Stimulated activated CD4-positive, alpha-beta T cell treated with anti-CD3 and anti-CD28 coated beads, Interleukin-1b, Interleukin-23, amount 100 ng/mL, for 1 hour (primary cell): Measurements from ENCODE around the gene BIN1.

Experiments
- DNase-seq, 2 donors: peaks; one replicate each; pipeline ENCODE4 v3.0.0-alpha.2; 2020; ENCODE audit warnings: low read depth in 2 of 2

Gene BIN1

GRCh38 chr2:127059559-127059958 lies 47.4 kb downstream of the BIN1 start:
- DNase-seq = no peak

- no peak for DNase-seq
Observed at GRCh38 chr2:127058954-127059252, 48.1 kb downstream of the BIN1 start.

- DNase-seq = no peak
Observed at GRCh38 chr2:127058246-127058953, 48.6 kb downstream of the BIN1 start.

- DNase-seq = no peak
Observed at GRCh38 chr2:127057371-127058245, 49.3 kb downstream of the BIN1 start.

GRCh38 chr2:127056631-127057370 lies 50.2 kb downstream of the BIN1 start:
- no peak for DNase-seq

DNA sequence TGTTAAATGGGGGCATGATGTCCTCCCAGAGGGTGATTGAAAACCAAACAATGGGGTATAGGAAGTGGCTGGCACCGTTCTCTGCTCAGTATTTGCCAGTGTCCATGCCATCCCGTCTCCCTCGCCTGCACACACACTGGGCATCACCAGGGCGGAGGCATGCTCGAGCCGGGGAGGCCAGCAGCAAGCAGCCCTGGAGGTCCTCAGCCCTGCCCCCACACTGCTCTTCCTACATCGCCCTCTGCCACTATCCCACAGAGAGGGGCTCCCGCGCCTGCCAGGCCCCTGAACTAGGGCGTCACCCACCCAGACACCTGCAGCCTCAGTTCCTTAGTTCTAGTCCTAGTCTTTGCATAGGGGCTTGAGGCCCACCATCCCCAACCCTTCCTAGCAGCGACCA lies 50.9 kb downstream of the BIN1 start:
- DNase-seq = no peak

DNA sequence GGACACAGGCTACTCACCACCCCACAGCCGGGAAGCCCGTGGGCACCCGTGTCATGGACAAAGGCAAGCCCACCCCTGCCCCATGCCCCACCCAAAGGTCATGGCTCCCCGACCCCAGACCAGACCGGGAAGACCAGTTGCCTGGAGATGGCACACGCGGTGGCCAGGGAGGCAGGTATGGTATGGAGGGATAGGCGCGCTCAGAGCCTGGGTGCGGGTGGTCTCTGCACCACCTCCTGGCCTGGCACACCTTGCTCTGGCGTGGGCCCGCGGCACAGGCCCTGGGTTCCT lies 51.2 kb downstream of the BIN1 start:
- DNase-seq = no peak

- no peak for DNase-seq
Observed at GRCh38 chr2:127054996-127055785, 51.8 kb downstream of the BIN1 start.

GRCh38 chr2:127054604-127054930 lies 52.4 kb downstream of the BIN1 start:
- no peak for DNase-seq

DNA sequence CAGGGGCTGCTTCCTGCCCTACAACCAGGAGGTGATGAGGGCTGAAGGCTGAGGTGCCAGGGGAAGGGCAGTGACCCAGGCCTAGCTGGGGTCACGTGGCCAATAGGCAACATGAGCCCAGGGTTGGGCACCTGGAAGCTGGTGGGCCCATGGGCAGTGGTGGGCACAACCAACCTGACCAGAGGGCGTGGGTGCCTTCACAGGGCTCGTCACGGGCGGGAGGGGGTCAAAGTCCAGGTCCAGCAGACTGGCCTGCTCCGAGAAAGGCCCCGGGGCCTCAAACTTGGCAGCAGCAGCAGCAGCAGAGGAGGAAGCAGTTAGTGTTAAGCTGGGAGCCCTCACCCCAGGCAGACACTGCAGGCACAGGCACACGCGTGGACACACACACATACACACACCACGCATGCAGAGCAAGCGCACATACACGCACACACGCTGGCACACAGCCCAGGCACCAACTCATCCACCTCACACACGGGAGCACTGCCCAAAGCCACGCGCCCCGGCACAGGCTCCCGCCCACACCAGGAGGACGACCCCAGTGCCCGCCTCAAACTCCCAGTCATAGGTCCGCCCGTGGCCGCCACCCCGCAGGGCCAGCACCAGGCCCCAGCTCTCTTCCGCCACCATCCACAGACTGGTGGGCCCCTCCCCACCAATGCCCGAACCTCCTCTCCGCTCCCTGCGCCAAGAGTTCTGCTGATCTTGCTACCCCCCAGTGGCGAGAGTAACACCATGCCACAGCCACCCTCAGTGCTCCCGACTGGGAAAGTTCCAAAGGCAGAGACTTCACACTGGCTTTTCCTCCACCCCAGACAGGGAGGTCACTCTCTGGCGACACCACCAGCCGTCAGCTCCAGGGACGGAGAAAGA lies 53.0 kb downstream of the BIN1 start:
- no peak for DNase-seq

DNA sequence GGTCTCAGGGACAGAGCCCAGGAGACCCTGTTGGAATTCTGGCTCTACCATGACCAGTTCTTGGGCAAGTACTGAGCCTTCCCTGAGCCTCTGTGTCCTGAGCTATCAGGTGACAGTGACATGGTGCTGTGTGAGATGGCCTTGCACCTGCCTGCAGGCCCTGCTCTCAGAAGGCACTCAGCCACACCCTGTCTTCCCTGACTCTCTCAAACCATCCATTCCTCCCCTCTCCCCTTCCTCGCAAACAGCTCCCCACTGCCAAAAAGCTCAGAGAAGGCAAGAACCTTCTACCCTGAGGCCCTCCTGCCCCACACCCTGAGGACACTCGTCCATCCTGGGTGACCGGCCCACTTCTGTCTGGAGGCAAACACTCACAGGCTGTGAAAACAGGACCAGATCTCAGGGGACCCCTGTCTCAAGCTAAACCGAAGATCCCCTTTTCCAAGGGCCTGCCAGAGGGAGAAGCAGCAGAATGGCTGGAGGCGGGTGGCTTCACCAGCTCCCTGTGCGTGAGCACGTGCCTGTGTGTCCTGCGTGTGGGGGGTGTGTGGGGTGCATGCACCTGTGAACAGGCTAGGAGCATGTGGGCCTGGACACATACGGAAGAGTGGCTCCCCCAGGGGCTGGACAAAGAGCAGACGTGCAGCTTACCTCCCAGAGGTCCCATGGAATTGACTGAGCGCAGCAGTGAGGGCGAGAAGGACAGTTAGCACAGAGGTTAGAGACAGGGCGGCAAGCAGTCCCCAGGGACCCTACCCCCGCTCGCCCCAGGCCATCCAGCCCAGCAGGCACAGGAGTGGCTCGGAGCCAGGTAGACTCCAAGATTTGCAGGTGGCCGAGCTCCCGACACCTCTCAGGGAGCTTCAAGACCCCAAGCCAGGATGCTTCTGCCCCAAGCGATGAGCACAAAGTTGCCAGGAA lies 53.9 kb downstream of the BIN1 start:
- DNase-seq = no peak

DNA sequence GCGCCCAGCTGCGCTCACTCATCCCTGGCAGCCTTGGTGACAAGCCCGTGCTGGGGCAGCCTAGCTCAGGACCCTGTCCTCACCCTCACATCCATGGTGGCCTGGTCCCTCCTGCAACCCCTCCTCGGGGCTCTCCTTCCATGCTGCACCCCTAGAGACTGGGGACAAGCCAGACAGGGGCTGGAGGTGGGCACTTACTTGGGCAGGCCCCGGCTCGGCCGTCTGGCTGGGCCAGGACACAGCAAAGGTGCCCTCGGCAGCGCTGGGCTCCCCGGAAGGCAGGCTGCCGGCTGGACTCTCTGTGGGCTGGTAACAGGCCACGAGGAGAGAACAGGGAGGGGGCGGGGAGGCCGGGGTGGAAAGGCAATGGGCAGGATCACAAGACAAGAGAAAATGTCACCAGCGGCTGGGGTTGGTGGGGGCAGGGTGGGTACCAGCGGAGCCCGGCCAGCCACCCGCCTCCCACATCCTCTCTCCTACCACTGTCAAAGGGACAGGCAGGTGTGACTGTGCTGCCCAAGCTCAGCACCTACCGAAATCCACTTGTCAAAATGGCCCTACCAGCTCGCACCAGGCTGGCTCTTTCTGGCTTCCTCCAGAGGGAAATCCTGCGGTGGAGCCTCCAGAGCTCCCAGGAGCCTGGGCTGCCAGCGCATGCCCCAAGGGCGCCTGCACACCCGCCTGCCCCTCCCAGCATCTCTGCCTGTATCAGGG lies 54.7 kb downstream of the BIN1 start:
- DNase-seq = no peak

DNA sequence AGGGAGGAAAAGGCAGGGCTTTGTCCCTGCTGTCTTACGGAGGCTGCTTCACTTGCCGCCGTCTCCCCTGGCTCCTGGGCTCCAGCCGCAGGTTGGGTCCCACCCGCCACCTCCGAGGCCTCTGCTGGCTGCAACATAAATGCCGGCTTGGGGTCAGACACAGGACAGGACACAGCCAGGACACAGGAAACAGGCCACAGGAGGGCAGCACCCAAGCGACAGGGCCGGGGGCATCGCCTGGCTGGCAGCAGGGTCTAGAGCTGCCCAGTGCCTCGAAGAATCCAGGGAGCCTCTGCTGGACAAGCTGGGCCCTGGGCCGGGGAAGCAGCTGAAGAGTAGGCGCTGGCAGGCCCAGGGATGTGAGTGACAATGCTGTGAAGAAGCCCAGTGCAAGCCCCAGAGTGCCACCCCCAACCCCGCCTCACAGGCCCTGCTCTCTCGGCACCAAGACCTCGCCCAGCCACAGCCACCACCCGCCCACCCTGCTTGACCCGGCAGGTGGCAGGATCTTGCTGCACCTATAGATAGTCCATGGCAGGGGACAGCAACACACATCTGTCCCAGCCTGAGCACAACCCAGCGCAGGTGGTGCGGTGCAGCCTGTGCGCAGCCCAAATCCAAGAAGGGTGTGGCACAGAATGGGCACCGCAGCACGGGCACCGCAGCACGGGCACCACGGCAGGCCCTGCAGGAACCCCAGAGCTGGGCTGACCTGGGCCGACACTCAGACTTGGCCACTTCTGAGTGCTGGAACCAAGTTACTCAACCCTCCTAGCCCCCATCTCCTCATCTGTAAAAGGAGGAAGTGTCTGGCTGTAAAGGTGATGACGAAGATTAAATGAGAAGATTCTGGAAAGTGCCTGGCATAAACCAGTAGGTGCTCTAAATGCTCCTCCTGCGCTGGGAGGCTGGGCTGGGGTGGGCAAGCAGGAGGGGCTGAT lies 55.6 kb downstream of the BIN1 start:
- no peak for DNase-seq

- DNase-seq = no peak
Observed at GRCh38 chr2:127050803-127051115, 56.2 kb downstream of the BIN1 start.

GRCh38 chr2:127049927-127050802 lies 56.8 kb downstream of the BIN1 start:
- peak in 1 of 2 donors; percentile 40 for DNase-seq

- no peak for DNase-seq
Observed at GRCh38 chr2:127048969-127049897, 57.7 kb downstream of the BIN1 start.

GRCh38 chr2:127048618-127048935 lies 58.4 kb downstream of the BIN1 start:
- DNase-seq = no peak
